ENCODE data around the gene KRT84.

KRT84 gene

GRCh38 chr12:52371716-52372115, 13.7 kb downstream of the KRT84 start:
- DNase-seq (ENCODE audit: low read depth in 1 of 2, low spot score in 1 of 2), result no peak
- TF ChIP-seq POLR2AphosphoS5 (IDR thresholded peaks at IDR 0.05; ENCODE audit: low read depth) (no peak), SPI1 (IDR thresholded peaks at IDR 0.05; ENCODE audit: borderline replicate concordance, low read depth) (no peak)
- Histone ChIP-seq H3K27ac (replicated peaks) (no peak overlapping the region), H3K27me3 (ENCODE audit: insufficient read depth, poor library complexity, severe bottlenecking) (peaks cover 3% of the 10 kb centered on the region), H3K4me3 (replicated peaks; ENCODE audit: insufficient read depth, low read length) (no peak overlapping the region)

- Histone ChIP-seq H3K27ac (replicated peaks) (no peak overlapping the region), H3K4me3 (replicated peaks; ENCODE audit: insufficient read depth, low read length) (no peak overlapping the region), H3K27me3 (ENCODE audit: insufficient read depth, poor library complexity, severe bottlenecking) (peaks cover 3% of the 10 kb centered on the region)
- DNase-seq (ENCODE audit: low read depth in 1 of 2, low spot score in 1 of 2), result no peak
- TF ChIP-seq POLR2AphosphoS5 (IDR thresholded peaks at IDR 0.05; ENCODE audit: low read depth), result no peak
- no peak for TF ChIP-seq SPI1 (IDR thresholded peaks at IDR 0.05; ENCODE audit: borderline replicate concordance, low read depth)
- no peak for TF ChIP-seq CTCF (IDR thresholded peaks at IDR 0.05; ENCODE audit: insufficient read depth, low read length)
- TF ChIP-seq REST (IDR thresholded peaks at IDR 0.05; ENCODE audit: insufficient replicate concordance, low read depth), result no peak
- no peak for TF ChIP-seq GABPA (IDR thresholded peaks at IDR 0.05; ENCODE audit: low read depth)
These were observed 14.4 kb downstream of the KRT84 start for GRCh38 chr12:52370926-52371608.

DNA sequence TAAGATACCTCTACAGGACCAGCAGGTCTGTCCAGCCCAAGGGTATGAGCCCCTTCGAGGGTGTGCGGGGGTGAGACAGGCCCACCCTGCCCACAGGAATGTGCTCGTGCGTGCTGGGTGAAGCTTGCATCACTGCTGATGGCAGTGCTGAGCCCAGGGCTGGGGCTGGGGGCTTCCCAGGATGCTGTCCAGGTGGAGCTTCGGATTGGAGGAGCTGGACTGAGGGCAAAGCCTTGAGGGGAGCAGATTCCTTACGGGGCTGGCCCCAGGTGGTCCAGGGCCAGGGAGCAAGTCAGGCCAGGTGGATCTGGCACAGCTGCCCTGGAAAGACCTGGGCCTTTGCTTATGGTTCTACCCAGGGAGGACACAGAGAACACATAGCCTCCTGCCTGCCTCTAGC, 15.6 kb downstream of the KRT84 start:
- H3K27me3 ChIP-seq (ENCODE audit: insufficient read depth, poor library complexity, severe bottlenecking), result peaks cover 3% of the 10 kb centered on the region
- DNase-seq (ENCODE audit: low read depth in 1 of 2, low spot score in 1 of 2), result no peak
- no peak overlapping the region for H3K4me3 ChIP-seq (replicated peaks; ENCODE audit: insufficient read depth, low read length)
- no peak for TF ChIP-seq POLR2AphosphoS5 (IDR thresholded peaks at IDR 0.05; ENCODE audit: low read depth)
- TF ChIP-seq GABPA (IDR thresholded peaks at IDR 0.05; ENCODE audit: low read depth), result no peak
- TF ChIP-seq CTCF (IDR thresholded peaks at IDR 0.05; ENCODE audit: insufficient read depth, low read length), result no peak
- TF ChIP-seq SPI1 (IDR thresholded peaks at IDR 0.05; ENCODE audit: borderline replicate concordance, low read depth), result no peak
- TF ChIP-seq REST (IDR thresholded peaks at IDR 0.05; ENCODE audit: insufficient replicate concordance, low read depth), result no peak
- no peak overlapping the region for H3K27ac ChIP-seq (replicated peaks)

DNA sequence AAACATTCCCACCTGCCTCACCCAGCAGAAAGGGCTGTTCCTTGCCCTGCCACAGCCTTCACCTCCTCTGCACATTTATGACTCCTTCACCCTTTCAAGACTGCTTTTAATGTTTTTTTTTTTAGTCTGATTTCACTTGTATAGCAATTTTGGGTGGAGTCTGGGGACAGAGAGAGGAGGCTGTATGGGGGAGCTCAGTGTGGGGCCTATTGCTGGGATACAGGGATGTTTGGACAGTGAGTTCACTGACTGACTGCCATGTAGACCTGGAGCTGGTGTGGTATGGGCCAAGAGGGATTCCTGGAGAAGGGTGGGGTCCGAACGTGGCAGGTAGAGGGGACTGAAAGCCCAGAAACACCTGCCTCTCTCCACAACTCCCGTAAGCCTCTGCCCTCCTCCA, 16.2 kb downstream of the KRT84 start:
- Histone ChIP-seq H3K4me3 (replicated peaks; ENCODE audit: insufficient read depth, low read length) (no peak overlapping the region), H3K27ac (replicated peaks) (no peak overlapping the region), H3K27me3 (ENCODE audit: insufficient read depth, poor library complexity, severe bottlenecking) (peaks cover 3% of the 10 kb centered on the region)
- TF ChIP-seq SPI1 (IDR thresholded peaks at IDR 0.05; ENCODE audit: borderline replicate concordance, low read depth) (no peak), REST (IDR thresholded peaks at IDR 0.05; ENCODE audit: insufficient replicate concordance, low read depth) (no peak), POLR2AphosphoS5 (IDR thresholded peaks at IDR 0.05; ENCODE audit: low read depth) (no peak), GABPA (IDR thresholded peaks at IDR 0.05; ENCODE audit: low read depth) (no peak), CTCF (IDR thresholded peaks at IDR 0.05; ENCODE audit: insufficient read depth, low read length) (no peak)
- no peak for DNase-seq (ENCODE audit: low read depth in 1 of 2, low spot score in 1 of 2)

Measured in HL-60 (cell line).